ENCODE measurements around the gene FBXO48.

GRCh38 chr2:68452158-68452900 is 14.8 kb downstream of the FBXO48 start:
- TF ChIP-seq RXRA (IDR thresholded peaks at IDR 0.05; ENCODE audit: insufficient read depth, low read depth, low read length) (no peak), RFX5 (IDR thresholded peaks at IDR 0.05; ENCODE audit: borderline replicate concordance, low read depth, low read length) (no peak), FOSL1 (IDR thresholded peaks at IDR 0.05; ENCODE audit: insufficient read depth, low read depth, low read length) (no peak)
- TF ChIP-seq, protein P1, sequence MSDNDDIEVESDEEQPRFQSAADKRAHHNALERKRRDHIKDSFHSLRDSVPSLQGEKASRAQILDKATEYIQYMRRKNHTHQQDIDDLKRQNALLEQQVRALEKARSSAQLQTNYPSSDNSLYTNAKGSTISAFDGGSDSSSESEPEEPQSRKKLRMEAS (IDR thresholded peaks at IDR 0.05), result no peak
- TF ChIP-seq, protein P2, sequence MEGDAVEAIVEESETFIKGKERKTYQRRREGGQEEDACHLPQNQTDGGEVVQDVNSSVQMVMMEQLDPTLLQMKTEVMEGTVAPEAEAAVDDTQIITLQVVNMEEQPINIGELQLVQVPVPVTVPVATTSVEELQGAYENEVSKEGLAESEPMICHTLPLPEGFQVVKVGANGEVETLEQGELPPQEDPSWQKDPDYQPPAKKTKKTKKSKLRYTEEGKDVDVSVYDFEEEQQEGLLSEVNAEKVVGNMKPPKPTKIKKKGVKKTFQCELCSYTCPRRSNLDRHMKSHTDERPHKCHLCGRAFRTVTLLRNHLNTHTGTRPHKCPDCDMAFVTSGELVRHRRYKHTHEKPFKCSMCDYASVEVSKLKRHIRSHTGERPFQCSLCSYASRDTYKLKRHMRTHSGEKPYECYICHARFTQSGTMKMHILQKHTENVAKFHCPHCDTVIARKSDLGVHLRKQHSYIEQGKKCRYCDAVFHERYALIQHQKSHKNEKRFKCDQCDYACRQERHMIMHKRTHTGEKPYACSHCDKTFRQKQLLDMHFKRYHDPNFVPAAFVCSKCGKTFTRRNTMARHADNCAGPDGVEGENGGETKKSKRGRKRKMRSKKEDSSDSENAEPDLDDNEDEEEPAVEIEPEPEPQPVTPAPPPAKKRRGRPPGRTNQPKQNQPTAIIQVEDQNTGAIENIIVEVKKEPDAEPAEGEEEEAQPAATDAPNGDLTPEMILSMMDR (IDR thresholded peaks at IDR 0.05; ENCODE audit: control extremely low read depth in 1 of 3, insufficient read depth in 1 of 3, low read depth in 1 of 3, low read length in 3 of 3), result no peak
